DND-41 (cell line): ENCODE data around the gene CLSTN2.

Experiments used
- ATAC-seq: fragments of 200-7000 bp; cut with Tn5 transposase; 3 replicates; pipeline ENCODE4 v1.9.1; 2021; ENCODE audit warnings: low read depth; ENCODE audit not compliant: insufficient read depth
- DNase-seq: peaks from one replicate; pipeline ENCODE4 v3.0.0-alpha.2; 2020
- H2AFZ ChIP-seq: 2 replicates; pipeline ENCODE4 v1.6.0; 2012; ENCODE audit warnings: low read depth, low read length
- H3K27ac ChIP-seq: 2 replicates; pipeline ENCODE4 v1.5.1; 2012; ENCODE audit warnings: low read length, inconsistent platforms
- H3K27me3 ChIP-seq: fragments of 200-600 bp; sonication (generic); 2 replicates; pipeline ENCODE4 v1.6.0; 2012; ENCODE audit warnings: low read length, mild to moderate bottlenecking, inconsistent platforms; ENCODE audit not compliant: insufficient read depth, poor library complexity
- H3K36me3 ChIP-seq: 2 replicates; pipeline ENCODE4 v1.5.1; 2012; ENCODE audit warnings: low read length, inconsistent platforms; ENCODE audit not compliant: insufficient read depth
- H3K4me1 ChIP-seq: 2 replicates; pipeline ENCODE4 v1.5.1; 2012; ENCODE audit warnings: mild to moderate bottlenecking, low read length; ENCODE audit not compliant: insufficient read depth
- H3K4me2 ChIP-seq: 2 replicates; pipeline ENCODE4 v1.6.0; 2012; ENCODE audit warnings: mild to moderate bottlenecking, moderate library complexity, low read length, inconsistent platforms; ENCODE audit not compliant: insufficient read depth
- H3K4me3 ChIP-seq, 2 experiments: fragments of 200-600 bp in 1 of 2; shearing (Covaris generic) in 1 of 2; 2 replicates each; pipeline ENCODE4 v1.5.1; 2012 to 2016; ENCODE audit warnings: inconsistent platforms in 2 of 2, low read length in 2 of 2, mild to moderate bottlenecking in 2 of 2, low read depth in 1 of 2, moderate library complexity in 1 of 2
- H3K79me2 ChIP-seq: 2 replicates; pipeline ENCODE4 v1.6.0; 2012; ENCODE audit warnings: low read length, inconsistent platforms; ENCODE audit not compliant: insufficient read depth
- H3K9ac ChIP-seq: 2 replicates; pipeline ENCODE4 v1.6.0; 2012; ENCODE audit warnings: low read depth, mild to moderate bottlenecking, inconsistent platforms, low read length, moderate library complexity
- H3K9me3 ChIP-seq: 2 replicates; pipeline ENCODE4 v1.5.1; 2012; ENCODE audit warnings: low read length, moderate library complexity, mild to moderate bottlenecking, inconsistent platforms; ENCODE audit not compliant: insufficient read depth, severe bottlenecking
- H4K20me1 ChIP-seq: 2 replicates; pipeline ENCODE4 v1.6.0; 2012; ENCODE audit warnings: low read length; ENCODE audit not compliant: insufficient read depth
- EZH2 ChIP-seq: IDR thresholded peaks from 3 replicates; pipeline ENCODE4 v1.6.1; 2012; ENCODE audit warnings: borderline replicate concordance, low read depth, mild to moderate bottlenecking, moderate library complexity, low read length, inconsistent platforms; ENCODE audit not compliant: severe bottlenecking
- TF ChIP-seq, protein P1 (sequence below): IDR thresholded peaks from 2 replicates; pipeline ENCODE4 v1.5.1; 2012; ENCODE audit warnings: borderline replicate concordance, low read length, moderate library complexity, mild to moderate bottlenecking; ENCODE audit not compliant: poor library complexity, severe bottlenecking; ENCODE audit errors: extremely low read depth

CLSTN2 gene

GRCh38 chr3:140088513-140088912, 153.5 kb downstream of the CLSTN2 start:
- TF ChIP-seq, protein P1, sequence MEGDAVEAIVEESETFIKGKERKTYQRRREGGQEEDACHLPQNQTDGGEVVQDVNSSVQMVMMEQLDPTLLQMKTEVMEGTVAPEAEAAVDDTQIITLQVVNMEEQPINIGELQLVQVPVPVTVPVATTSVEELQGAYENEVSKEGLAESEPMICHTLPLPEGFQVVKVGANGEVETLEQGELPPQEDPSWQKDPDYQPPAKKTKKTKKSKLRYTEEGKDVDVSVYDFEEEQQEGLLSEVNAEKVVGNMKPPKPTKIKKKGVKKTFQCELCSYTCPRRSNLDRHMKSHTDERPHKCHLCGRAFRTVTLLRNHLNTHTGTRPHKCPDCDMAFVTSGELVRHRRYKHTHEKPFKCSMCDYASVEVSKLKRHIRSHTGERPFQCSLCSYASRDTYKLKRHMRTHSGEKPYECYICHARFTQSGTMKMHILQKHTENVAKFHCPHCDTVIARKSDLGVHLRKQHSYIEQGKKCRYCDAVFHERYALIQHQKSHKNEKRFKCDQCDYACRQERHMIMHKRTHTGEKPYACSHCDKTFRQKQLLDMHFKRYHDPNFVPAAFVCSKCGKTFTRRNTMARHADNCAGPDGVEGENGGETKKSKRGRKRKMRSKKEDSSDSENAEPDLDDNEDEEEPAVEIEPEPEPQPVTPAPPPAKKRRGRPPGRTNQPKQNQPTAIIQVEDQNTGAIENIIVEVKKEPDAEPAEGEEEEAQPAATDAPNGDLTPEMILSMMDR = no peak
- TF ChIP-seq EZH2 = no peak
- Histone ChIP-seq H3K4me2 (no peak overlapping the region), H3K4me1 (no peaks in the 10 kb centered on the region), H3K9ac (no peak overlapping the region), H3K4me3 (no peak overlapping the region), H2AFZ (no peak overlapping the region), H4K20me1 (no peaks in the 10 kb centered on the region), H3K9me3 (no peaks in the 10 kb centered on the region), H3K79me2 (no peaks in the 10 kb centered on the region), H3K27ac (no peak overlapping the region), H3K36me3 (no peaks in the 10 kb centered on the region), H3K27me3 (peaks cover 9% of the 10 kb centered on the region)
- ATAC-seq (no peak), DNase-seq (no peak)

DNA sequence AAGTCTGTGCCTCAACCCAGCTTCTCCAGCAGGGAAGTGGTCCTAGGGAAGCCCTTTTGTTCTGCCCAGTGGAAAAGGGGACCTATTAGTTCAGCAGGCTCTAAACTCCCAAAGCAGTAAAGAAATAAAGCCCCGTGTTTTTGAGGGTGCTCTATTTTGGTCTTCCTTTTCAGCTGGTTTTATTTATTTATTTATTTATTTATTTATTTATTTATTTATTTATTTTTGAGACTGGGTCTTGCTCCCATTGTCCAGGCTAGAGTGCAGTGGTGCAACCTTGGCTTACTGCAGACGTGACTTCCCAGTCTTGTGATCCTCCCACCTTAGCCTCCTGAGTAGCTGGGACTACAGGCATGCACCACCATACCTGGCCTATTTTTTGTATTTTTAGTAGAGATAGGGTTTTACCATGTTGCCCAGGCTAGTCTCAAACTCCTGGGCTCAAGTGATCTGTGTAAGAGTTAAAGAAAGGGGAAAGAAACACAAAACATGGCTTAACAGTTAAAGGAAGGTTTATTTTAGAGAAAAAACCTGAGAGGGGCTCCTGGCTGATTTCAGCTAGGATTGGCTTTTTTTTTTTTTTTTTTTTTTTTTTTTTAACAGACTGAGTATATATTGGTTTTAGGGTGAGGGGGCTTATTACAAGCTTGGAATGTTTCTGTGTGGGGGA, 154.6 kb downstream of the CLSTN2 start:
- H3K79me2 ChIP-seq = no peaks in the 10 kb centered on the region
- no peaks in the 10 kb centered on the region for H3K9me3 ChIP-seq
- DNase-seq = no peak

GRCh38 chr3:140091143-140091542, 156.2 kb downstream of the CLSTN2 start:
- TF ChIP-seq, protein P1 = no peak
- TF ChIP-seq EZH2 = no peak
- H3K4me2 ChIP-seq = no peak overlapping the region
- no peaks in the 10 kb centered on the region for H3K9me3 ChIP-seq
- no peaks in the 10 kb centered on the region for H3K36me3 ChIP-seq
- no peaks in the 10 kb centered on the region for H4K20me1 ChIP-seq
- H3K9ac ChIP-seq = no peak overlapping the region
- no peak overlapping the region for H2AFZ ChIP-seq
- H3K27ac ChIP-seq = no peak overlapping the region
- no peaks in the 10 kb centered on the region for H3K79me2 ChIP-seq
- ATAC-seq = no peak
- no peak for DNase-seq
- H3K4me1 ChIP-seq = no peaks in the 10 kb centered on the region
- peaks cover 4% of the 10 kb centered on the region for H3K27me3 ChIP-seq
- no peak overlapping the region for H3K4me3 ChIP-seq

More for the DNA sequence above, 154.6 kb downstream of the CLSTN2 start:
- Histone ChIP-seq H3K36me3 (no peaks in the 10 kb centered on the region), H3K27ac (no peak overlapping the region), H3K27me3 (peaks cover 4% of the 10 kb centered on the region), H3K9ac (no peak overlapping the region), H3K4me3 (no peak overlapping the region), H3K4me2 (no peak overlapping the region), H3K4me1 (no peaks in the 10 kb centered on the region), H2AFZ (no peak overlapping the region), H4K20me1 (no peaks in the 10 kb centered on the region)
- TF ChIP-seq, protein P1 = no peak
- TF ChIP-seq EZH2 = no peak
- no peak for ATAC-seq

DNA sequence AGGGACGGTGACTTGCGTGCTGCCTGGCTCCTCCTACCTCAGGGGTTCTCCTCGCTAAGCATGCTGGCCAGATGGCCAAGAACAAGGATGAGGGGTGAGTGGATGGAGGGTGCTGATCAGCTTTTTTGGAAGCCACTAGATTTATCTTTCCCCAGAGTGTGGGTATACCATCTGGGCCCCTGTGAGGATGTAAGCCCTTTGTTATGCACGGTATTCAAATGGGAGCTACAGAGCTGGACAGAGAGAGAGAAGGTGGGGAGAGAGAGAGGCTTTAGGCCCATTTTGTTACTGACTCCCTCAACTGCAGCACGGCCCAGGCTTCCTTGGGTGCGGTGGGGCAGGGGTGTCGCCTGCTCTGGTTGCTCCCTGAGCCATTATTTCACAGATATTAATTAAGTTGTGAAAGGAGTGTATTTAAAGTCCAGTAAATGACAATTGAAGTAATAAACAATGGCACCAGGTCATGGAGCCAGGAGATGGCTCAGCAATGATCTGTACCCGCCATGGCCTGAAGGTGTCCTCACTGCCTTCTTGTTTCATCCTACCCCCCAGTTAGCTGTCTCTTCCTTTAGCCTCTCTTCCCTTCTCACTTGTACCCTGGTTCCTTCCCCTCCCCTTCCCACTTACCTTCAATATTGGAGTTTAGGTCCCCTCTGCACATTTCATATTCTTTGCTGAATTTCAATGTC, 158.0 kb downstream of the CLSTN2 start:
- Histone ChIP-seq H3K4me3 (no peak overlapping the region), H3K27me3 (peaks cover 8% of the 10 kb centered on the region), H3K9me3 (no peaks in the 10 kb centered on the region), H3K27ac (no peak overlapping the region), H3K9ac (no peak overlapping the region), H3K79me2 (no peaks in the 10 kb centered on the region), H4K20me1 (no peaks in the 10 kb centered on the region), H3K4me1 (no peaks in the 10 kb centered on the region), H2AFZ (no peak overlapping the region), H3K4me2 (no peak overlapping the region), H3K36me3 (no peaks in the 10 kb centered on the region)
- ATAC-seq = no peak
- no peak for DNase-seq
- TF ChIP-seq, protein P1 = peak; percentile 17
- TF ChIP-seq EZH2 = no peak
